Measurements from ENCODE around the gene ZNF821.
"Not testable (repeated sequence)": the region's sequence is repeated elsewhere in the genome, so short reads cannot be mapped to it uniquely, and the experiment has no call there.

The ZNF821 gene

GRCh38 chr16:71846431-71846830, 37.6 kb downstream of the ZNF821 start:
- TF ChIP-seq CTCF (conservative IDR thresholded peaks at IDR 0.05): no peak
- H3K27ac ChIP-seq: peak overlapping the region; percentile 69; the same call in 1 of the 2 replicates

DNA sequence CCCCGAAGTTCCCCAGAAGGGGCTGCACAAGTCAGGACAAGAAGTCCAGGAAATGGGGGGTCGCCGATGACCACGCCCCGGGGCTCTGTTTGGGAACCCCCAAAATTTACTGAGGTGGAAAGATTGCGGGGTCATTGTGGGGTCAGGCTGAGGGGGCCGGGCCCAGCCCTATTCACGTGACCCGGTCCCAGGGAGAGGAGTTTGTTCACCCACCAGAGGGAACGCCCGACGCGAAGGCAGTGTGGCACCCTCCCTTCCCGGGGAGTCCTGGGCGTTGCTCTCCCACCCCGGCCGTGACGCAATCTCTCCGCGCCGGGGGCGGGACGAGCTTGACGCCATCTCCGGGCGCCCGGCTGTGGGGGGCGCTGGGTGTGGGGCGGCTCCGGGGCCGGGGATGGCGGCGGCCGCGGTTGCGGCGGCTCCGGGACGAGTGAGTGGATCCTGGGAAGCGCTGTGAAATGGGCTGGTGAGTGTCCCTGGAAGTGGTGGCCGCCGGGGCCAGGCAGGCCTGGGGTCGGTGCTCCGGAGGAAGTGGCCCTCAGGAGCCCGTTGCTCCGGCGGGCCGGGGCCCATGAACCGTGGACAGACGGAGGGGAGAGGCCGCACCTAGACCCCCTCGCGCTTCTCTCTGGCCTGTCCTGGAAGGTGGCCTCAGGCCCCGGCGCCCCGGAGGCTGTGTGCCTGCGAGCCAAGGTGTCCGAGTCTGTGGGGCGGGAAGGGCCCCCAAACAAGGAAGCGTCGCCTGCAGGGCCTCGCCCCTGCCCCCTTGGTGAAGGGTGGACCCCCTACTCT, 38.1 kb downstream of the ZNF821 start, which contains the start of gene ATXN1L:
ATXN1L (plus strand) TSS at position 338 of the 792 bp plus-strand sequence. CDS start 3,765 bp downstream, outside the sequence.
- TF ChIP-seq CTCF (conservative IDR thresholded peaks at IDR 0.05): no peak

GRCh38 chr16:71843572-71843971, 40.4 kb downstream of the ZNF821 start:
- no peak overlapping the region for H3K27ac ChIP-seq
- no peak for TF ChIP-seq CTCF (conservative IDR thresholded peaks at IDR 0.05)

More for the DNA sequence above, 38.1 kb downstream of the ZNF821 start, which contains the start of gene ATXN1L:
- peak within 1 kb of the TSS; percentile 69; the same call in 1 of the 2 replicates for H3K27ac ChIP-seq

DNA sequence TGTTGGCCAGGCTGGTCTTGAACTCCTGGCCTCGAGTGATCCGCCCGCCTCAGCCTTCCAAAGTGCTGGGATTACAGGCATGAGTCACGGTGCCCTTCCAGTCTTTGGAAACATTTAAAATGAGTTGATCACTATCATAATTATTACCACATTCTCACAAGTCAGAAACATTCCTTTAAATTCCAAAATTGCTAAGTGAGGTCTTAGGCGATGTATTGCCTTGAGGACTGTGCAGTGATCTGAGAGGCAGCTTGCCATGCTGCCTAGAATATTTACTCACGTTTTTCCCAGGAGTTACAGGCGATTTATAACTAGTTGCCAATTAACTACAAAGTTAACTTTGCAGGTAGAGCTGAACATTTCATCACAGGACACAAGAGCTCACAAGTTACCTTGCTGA, 43.9 kb downstream of the ZNF821 start:
- TF ChIP-seq CTCF (conservative IDR thresholded peaks at IDR 0.05): no peak
- H3K27ac ChIP-seq: no peak overlapping the region

DNA sequence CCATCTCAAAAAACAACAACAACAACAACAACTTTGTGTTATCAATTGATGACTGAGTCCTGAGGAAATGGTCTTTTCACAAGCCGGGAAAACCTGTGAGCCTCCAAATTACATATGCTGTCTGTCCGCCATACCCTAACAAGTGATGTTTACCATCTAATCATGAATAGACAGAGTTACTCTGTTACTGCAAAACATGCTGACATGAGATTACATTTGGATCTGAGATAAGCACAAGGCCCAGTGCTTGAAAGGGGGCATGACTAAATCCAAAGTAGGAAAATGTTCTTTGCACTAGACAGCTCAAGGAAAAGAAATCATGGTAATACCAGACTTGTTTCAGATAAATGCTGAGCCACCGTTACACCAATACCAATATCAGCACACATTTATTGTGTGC, 46.8 kb downstream of the ZNF821 start:
- no peak overlapping the region for H3K27ac ChIP-seq
- no peak for TF ChIP-seq CTCF (conservative IDR thresholded peaks at IDR 0.05)

- no peak for TF ChIP-seq CTCF (conservative IDR thresholded peaks at IDR 0.05)
- H3K27ac ChIP-seq: no peak overlapping the region
Observed at GRCh38 chr16:71834291-71834690, 49.7 kb downstream of the ZNF821 start.

GRCh38 chr16:71832112-71832511, 51.9 kb downstream of the ZNF821 start:
- H3K27ac ChIP-seq: not testable (repeated sequence)

GRCh38 chr16:71831698-71832097, 52.3 kb downstream of the ZNF821 start:
- not testable (repeated sequence) for H3K27ac ChIP-seq
